ENCODE measurements around the gene PUM2. TPM values are rescaled to one million over a fixed set of nuclear protein-coding genes. Genes with fewer than 3 reads are reported as not detected.

PUM2 gene
- total RNA-seq, 4 donors from 2014 or later = 62.0 to 78.2 (median 73.5) TPM

DNA sequence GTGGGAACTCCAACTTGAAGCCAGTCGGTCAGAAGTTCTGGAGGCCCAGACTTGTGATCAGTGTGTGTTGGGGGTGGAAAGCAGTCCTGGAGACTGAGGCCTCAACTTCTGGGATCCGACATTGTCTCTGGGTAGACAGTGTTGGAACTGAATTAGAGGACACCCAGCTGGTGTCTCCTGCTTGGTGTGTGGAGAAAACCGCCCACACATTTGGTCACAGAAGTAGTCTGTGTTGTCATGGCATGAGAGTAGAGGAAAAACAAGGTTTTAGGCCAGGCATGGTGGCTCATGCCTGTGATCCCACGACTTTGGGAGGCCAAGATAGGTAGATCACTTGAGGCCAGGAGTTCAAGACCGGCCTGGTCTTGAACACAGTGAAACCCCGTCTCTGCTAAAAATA lies 51.5 kb downstream of the PUM2 start:
- 89 to 90% methylated on average over 6 of the region's 6 CpGs for WGBS, 2 donors
- H3K27ac ChIP-seq = no peak overlapping the region
- H3K4me3 ChIP-seq = no peak overlapping the region
- peaks cover 0 to 60% (median 0%) of the 10 kb centered on the region in 3 donors for H3K36me3 ChIP-seq
- no peak for DNase-seq (ENCODE audit: low spot score in 2 of 2)
- H3K4me1 ChIP-seq = peaks cover 0 to 1% (median 0%) of the 10 kb centered on the region in 4 donors
- H3K9me3 ChIP-seq = no peaks in the 10 kb centered on the region
- no peaks in the 10 kb centered on the region for H3K27me3 ChIP-seq
- TF ChIP-seq, protein P1, sequence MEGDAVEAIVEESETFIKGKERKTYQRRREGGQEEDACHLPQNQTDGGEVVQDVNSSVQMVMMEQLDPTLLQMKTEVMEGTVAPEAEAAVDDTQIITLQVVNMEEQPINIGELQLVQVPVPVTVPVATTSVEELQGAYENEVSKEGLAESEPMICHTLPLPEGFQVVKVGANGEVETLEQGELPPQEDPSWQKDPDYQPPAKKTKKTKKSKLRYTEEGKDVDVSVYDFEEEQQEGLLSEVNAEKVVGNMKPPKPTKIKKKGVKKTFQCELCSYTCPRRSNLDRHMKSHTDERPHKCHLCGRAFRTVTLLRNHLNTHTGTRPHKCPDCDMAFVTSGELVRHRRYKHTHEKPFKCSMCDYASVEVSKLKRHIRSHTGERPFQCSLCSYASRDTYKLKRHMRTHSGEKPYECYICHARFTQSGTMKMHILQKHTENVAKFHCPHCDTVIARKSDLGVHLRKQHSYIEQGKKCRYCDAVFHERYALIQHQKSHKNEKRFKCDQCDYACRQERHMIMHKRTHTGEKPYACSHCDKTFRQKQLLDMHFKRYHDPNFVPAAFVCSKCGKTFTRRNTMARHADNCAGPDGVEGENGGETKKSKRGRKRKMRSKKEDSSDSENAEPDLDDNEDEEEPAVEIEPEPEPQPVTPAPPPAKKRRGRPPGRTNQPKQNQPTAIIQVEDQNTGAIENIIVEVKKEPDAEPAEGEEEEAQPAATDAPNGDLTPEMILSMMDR (IDR thresholded peaks at IDR 0.05) = no peak
- no peak for TF ChIP-seq POLR2A (IDR thresholded peaks at IDR 0.05)

DNA sequence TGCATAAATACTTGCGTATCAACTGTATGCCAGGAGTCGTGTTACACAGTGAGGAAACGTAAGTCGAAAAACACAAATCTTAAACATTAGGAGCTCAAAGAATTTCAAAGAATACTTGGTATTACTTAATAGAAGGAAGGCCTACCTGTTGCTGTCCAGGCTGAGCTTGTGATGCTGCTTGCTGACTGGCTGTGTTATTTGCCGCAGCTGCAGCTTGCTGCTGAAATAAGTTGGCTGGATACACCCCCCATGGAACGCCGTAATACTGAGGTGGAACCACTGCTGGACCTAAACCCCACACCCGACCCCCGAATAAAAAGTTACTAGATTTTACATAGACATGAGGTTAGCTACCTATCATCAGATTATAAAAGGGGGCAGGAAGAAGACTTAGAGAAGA lies 56.4 kb downstream of the PUM2 start:
- 95 to 96% methylated on average over 9 of the region's 9 CpGs for WGBS, 2 donors

DNA sequence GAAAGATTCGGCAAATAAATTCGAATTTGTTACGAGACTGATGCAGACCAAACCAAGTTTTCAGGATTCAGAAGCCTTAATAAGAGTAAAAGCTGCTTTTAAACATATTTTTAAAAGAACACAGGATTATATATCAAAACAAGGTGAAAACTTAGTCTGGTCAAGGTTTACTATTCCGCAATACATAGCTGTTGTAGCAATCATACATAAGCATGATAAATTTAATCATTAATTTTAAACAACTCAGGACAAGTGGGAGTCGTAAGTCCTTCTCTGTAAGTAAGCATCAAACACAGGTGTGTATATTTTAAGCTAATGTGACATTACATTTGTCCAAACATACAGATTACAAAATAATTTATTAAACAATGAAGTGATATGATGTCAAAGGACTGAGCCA lies 57.7 kb downstream of the PUM2 start:
- no peak for TF ChIP-seq POLR2A (IDR thresholded peaks at IDR 0.05)
- no peak for TF ChIP-seq EP300 (IDR thresholded peaks at IDR 0.05)
- TF ChIP-seq, protein P1 (IDR thresholded peaks at IDR 0.05) = no peak

More for the DNA sequence above, 56.4 kb downstream of the PUM2 start:
- Histone ChIP-seq H3K4me3 (no peak overlapping the region), H3K9me3 (no peaks in the 10 kb centered on the region), H3K36me3 (peaks cover 0 to 68% (median 0%) of the 10 kb centered on the region in 3 donors), H3K27ac (no peak overlapping the region), H3K4me1 (no peaks in the 10 kb centered on the region), H3K27me3 (no peaks in the 10 kb centered on the region)
- no peak for DNase-seq (ENCODE audit: low spot score in 2 of 2)
- TF ChIP-seq, protein P1 (IDR thresholded peaks at IDR 0.05) = no peak
- TF ChIP-seq POLR2A (IDR thresholded peaks at IDR 0.05) (no peak), EP300 (IDR thresholded peaks at IDR 0.05) (no peak)

DNA sequence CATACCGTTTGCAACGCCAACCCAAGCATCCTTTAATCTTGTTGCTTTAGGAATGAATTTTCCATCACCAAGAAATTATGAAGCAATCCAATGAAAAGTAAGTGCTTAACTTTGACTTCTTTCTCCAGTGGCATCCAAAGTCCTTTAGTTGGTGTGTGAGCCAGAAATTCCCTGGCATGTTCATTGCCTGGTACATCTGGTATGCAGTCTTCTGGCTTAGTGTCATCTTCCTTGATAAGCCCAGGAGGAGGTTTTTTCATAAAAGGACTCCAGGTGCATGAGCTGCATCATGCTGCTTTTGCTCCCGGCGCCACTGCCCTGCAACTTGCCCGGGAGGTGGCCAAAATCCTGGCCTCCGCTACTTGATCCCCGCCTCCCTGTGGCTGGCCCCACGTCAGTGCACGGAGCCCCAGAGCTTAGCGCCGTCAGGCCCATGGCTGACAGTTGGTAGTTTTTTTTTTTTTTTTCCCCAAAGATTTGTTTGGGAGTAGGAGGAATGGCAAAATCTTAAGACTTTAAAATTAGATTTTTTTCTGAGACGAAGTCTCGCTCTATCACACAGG lies 58.7 kb downstream of the PUM2 start:
- no peak overlapping the region for H3K27ac ChIP-seq
- no peaks in the 10 kb centered on the region for H3K9me3 ChIP-seq
- 95% methylated on average over 13 of the region's 13 CpGs for WGBS, 2 donors
- TF ChIP-seq EP300 (IDR thresholded peaks at IDR 0.05) (no peak), POLR2A (IDR thresholded peaks at IDR 0.05) (no peak)
- TF ChIP-seq, protein P1 (IDR thresholded peaks at IDR 0.05) = no peak
- peaks cover 0 to 57% (median 0%) of the 10 kb centered on the region in 3 donors for H3K36me3 ChIP-seq
- no peaks in the 10 kb centered on the region for H3K27me3 ChIP-seq
- no peak for DNase-seq (ENCODE audit: low spot score in 2 of 2)
- no peak overlapping the region for H3K4me3 ChIP-seq
- peaks cover 0 to 4% (median 0%) of the 10 kb centered on the region in 4 donors for H3K4me1 ChIP-seq

More for the DNA sequence above, 57.7 kb downstream of the PUM2 start:
- H3K36me3 ChIP-seq = peaks cover 0 to 66% (median 0%) of the 10 kb centered on the region in 3 donors
- no peak overlapping the region for H3K27ac ChIP-seq
- H3K4me1 ChIP-seq = peaks cover 0 to 4% (median 0%) of the 10 kb centered on the region in 4 donors
- no peak overlapping the region for H3K4me3 ChIP-seq
- H3K27me3 ChIP-seq = no peaks in the 10 kb centered on the region
- 94 to 95% methylated on average over 5 of the region's 5 CpGs for WGBS, 2 donors
- H3K9me3 ChIP-seq = no peaks in the 10 kb centered on the region
- no peak for DNase-seq (ENCODE audit: low spot score in 2 of 2)

DNA sequence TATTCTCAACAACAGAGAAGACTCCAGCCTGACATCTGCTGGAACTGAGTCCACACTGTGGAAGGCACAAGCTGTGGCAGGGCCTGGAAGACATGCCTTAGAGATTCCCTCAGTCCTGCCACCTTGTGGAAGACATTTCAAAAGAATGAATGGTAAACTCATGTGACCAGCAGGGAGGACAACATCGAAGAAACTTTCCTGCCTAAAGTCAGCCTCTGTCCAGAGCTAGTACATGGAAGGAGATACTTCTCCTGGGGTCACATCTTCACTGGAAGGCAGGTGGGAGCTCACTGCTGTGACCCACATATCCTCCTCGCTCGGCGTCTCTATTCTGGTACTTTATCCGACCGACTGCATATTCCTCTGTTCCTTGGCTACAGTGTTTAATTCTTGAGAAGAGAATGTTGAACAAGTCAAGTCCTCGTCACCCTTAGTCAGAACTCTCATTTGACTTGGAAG lies 59.5 kb downstream of the PUM2 start:
- Histone ChIP-seq H3K9me3 (no peaks in the 10 kb centered on the region), H3K4me3 (no peak overlapping the region), H3K27ac (no peak overlapping the region), H3K27me3 (no peaks in the 10 kb centered on the region), H3K36me3 (peaks cover 0 to 50% (median 0%) of the 10 kb centered on the region in 3 donors), H3K4me1 (peaks cover 0 to 4% (median 0%) of the 10 kb centered on the region in 4 donors)
- DNase-seq (ENCODE audit: low spot score in 2 of 2) = peak in 1 of 2 donors; percentile 40
- WGBS, 2 donors = 72 to 78% methylated on average over 7 of the region's 7 CpGs
- TF ChIP-seq EP300 (IDR thresholded peaks at IDR 0.05) = peak in 1 of 2 donors; percentile 6
- no peak for TF ChIP-seq POLR2A (IDR thresholded peaks at IDR 0.05)
- TF ChIP-seq, protein P1 (IDR thresholded peaks at IDR 0.05) = peak in 4 of 5 experiments; percentile 34 to 54 (median 42)

All from tibial nerve (tissue), 4 donors.